IMR-90 (cell line): ENCODE results near the gene L1CAM. TPM values are rescaled to one million over a fixed set of nuclear protein-coding genes. Genes with fewer than 3 reads are reported as not detected.

ENCODE experiments used
- ATAC-seq: fragments of 200-7000 bp; cut with Tn5 transposase; 2 replicates; pipeline ENCODE4 v1.9.1; 2020; ENCODE audit warnings: low read depth, mild to moderate bottlenecking, moderate library complexity
- BruUV-seq: library from RNA; stranded (reverse); fragments of 400-500 nt; replicated peaks from 2 replicates; lab custom pipeline; 2021; lab: Mats Ljungman, UMichigan
- CTCF ChIA-PET: fragments of 300-600 bp; formaldehyde crosslinking; extraction: SDS; loops from one replicate; lab custom pipeline; 2021; ENCODE audit warnings: antibody characterized with exemption; lab: Yijun Ruan, JAX
- POLR2A ChIA-PET: fragments of 300-600 bp; sonication (Branson Sonifier 250); formaldehyde crosslinking; loops from one replicate; lab custom pipeline; 2022; ENCODE audit warnings: antibody characterized with exemption; ENCODE audit not compliant: unreplicated experiment; lab: Charles Lee
- DNase-seq: peaks from one replicate; pipeline ENCODE4 v3.0.0; 2013
- H2AFZ ChIP-seq: replicated peaks from 2 replicates; pipeline ENCODE3; 2013; ENCODE audit warnings: low read length, mild to moderate bottlenecking; ENCODE audit not compliant: poor library complexity
- H2AK5ac ChIP-seq: 2 replicates; pipeline ENCODE4 v1.6.1; 2013; ENCODE audit warnings: low read depth, low read length, inconsistent platforms
- H2AK9ac ChIP-seq: replicated peaks from 2 replicates; pipeline ENCODE3; 2013; ENCODE audit warnings: mild to moderate bottlenecking, low read depth, low read length, moderate library complexity; ENCODE audit not compliant: poor library complexity
- H2BK120ac ChIP-seq: 2 replicates; pipeline ENCODE4 v1.6.1; 2013; ENCODE audit warnings: low read depth, low read length, inconsistent platforms
- H2BK15ac ChIP-seq: 3 replicates; pipeline ENCODE4 v1.6.1; 2013; ENCODE audit warnings: low read depth, low read length, inconsistent platforms
- H2BK20ac ChIP-seq: 2 replicates; pipeline ENCODE4 v1.6.1; 2013; ENCODE audit warnings: low read depth, mild to moderate bottlenecking, inconsistent platforms, low read length, moderate library complexity
- H2BK5ac ChIP-seq: 2 replicates; pipeline ENCODE4 v1.6.1; 2013; ENCODE audit warnings: mild to moderate bottlenecking, low read depth, low read length, inconsistent platforms; ENCODE audit not compliant: poor library complexity, severe bottlenecking
- H3K14ac ChIP-seq: replicated peaks from 2 replicates; pipeline ENCODE4 v1.6.1; 2013; ENCODE audit warnings: low read depth, low read length, inconsistent platforms
- H3K18ac ChIP-seq: 2 replicates; pipeline ENCODE4 v1.6.1; 2013; ENCODE audit warnings: low read depth, low read length, control low read depth
- H3K23ac ChIP-seq: 2 replicates; pipeline ENCODE4 v1.6.1; 2013; ENCODE audit warnings: low read depth, low read length, inconsistent platforms
- H3K27ac ChIP-seq: 2 replicates; pipeline ENCODE4 v1.5.1; 2013; ENCODE audit warnings: mild to moderate bottlenecking, control low read depth, low read length; ENCODE audit not compliant: insufficient read depth
- H3K27me3 ChIP-seq: 2 replicates; pipeline ENCODE4 v1.6.1; 2013; ENCODE audit warnings: low read length; ENCODE audit not compliant: control insufficient read depth, insufficient read depth
- H3K36me3 ChIP-seq: 2 replicates; pipeline ENCODE4 v1.6.1; 2013; ENCODE audit warnings: low read length, mixed read lengths; ENCODE audit not compliant: control insufficient read depth, insufficient read depth
- H3K4ac ChIP-seq: 2 replicates; pipeline ENCODE4 v1.6.1; 2013; ENCODE audit warnings: low read depth, low read length, inconsistent platforms
- H3K4me1 ChIP-seq: 2 replicates; pipeline ENCODE4 v1.6.1; 2013; ENCODE audit warnings: low read length, mixed read lengths; ENCODE audit not compliant: control insufficient read depth, insufficient read depth
- H3K4me2 ChIP-seq: 2 replicates; pipeline ENCODE4 v1.6.1; 2013; ENCODE audit warnings: low read depth, mild to moderate bottlenecking, control low read depth, low read length, moderate library complexity
- H3K4me3 ChIP-seq: 2 replicates; pipeline ENCODE4 v1.5.1; 2013; ENCODE audit warnings: low read depth, mild to moderate bottlenecking, control low read depth, low read length, moderate library complexity; ENCODE audit not compliant: insufficient read depth
- H3K56ac ChIP-seq: 2 replicates; pipeline ENCODE4 v1.6.1; 2013; ENCODE audit warnings: low read length, inconsistent platforms; ENCODE audit not compliant: insufficient read depth; ENCODE audit errors: extremely low read depth
- H3K79me1 ChIP-seq, 2 experiments: 2 replicates each; pipeline ENCODE4 v1.6.1; 2013; ENCODE audit warnings: low read length in 2 of 2, inconsistent platforms in 1 of 2, low read depth in 1 of 2
- H3K9ac ChIP-seq: 2 replicates; pipeline ENCODE4 v1.6.1; 2013; ENCODE audit warnings: low read depth, low read length, control low read depth
- H3K9me1 ChIP-seq: 2 replicates; pipeline ENCODE4 v1.6.1; 2013; ENCODE audit warnings: low read length, inconsistent platforms; ENCODE audit not compliant: insufficient read depth
- H3K9me3 ChIP-seq: 2 replicates; pipeline ENCODE4 v1.6.1; 2013; ENCODE audit warnings: low read length; ENCODE audit not compliant: control insufficient read depth, insufficient read depth
- H4K20me1 ChIP-seq: 2 replicates; pipeline ENCODE4 v1.6.1; 2013; ENCODE audit warnings: low read length, inconsistent platforms; ENCODE audit not compliant: insufficient read depth
- H4K5ac ChIP-seq: 2 replicates; pipeline ENCODE4 v1.6.1; 2013; ENCODE audit warnings: mild to moderate bottlenecking, low read depth, low read length, control low read depth
- H4K8ac ChIP-seq, 2 experiments: 2 replicates each; pipeline ENCODE4 v1.6.1; 2013; ENCODE audit warnings: low read depth in 2 of 2, low read length in 2 of 2, control low read depth in 1 of 2, inconsistent platforms in 1 of 2
- H4K91ac ChIP-seq: 2 replicates; pipeline ENCODE4 v1.6.1; 2013; ENCODE audit warnings: low read depth, low read length, inconsistent platforms; ENCODE audit not compliant: insufficient read depth
- BHLHE40 ChIP-seq: fragments of 150-350 bp; IDR thresholded peaks from 2 replicates; pipeline ENCODE4 v1.6.1; 2016; ENCODE audit warnings: mild to moderate bottlenecking, low read depth, low read length
- FOS ChIP-seq: fragments of 150-350 bp; IDR thresholded peaks from 2 replicates; pipeline ENCODE4 v1.6.1; 2016; ENCODE audit warnings: low read depth, low read length
- MAFK ChIP-seq: IDR thresholded peaks from 2 replicates; pipeline ENCODE4 v1.6.1; 2012; ENCODE audit warnings: low read depth, low read length, improper control_type of control experiment
- POLR2A ChIP-seq: IDR thresholded peaks from 2 replicates; pipeline ENCODE4 v1.6.1; 2012; ENCODE audit warnings: mild to moderate bottlenecking, low read depth, low read length
- SMC3 ChIP-seq: fragments of 150-350 bp; IDR thresholded peaks from 2 replicates; pipeline ENCODE4 v1.6.1; 2016; ENCODE audit warnings: low read depth, mild to moderate bottlenecking, antibody characterized with exemption, low read length, moderate library complexity
- USF2 ChIP-seq: fragments of 150-350 bp; IDR thresholded peaks from 2 replicates; pipeline ENCODE4 v1.6.1; 2017; ENCODE audit warnings: mild to moderate bottlenecking, antibody characterized with exemption, low read length, low read depth
- WGBS, 2 experiments: methylation state at CpG; one replicate each; pipeline versions ENCODE4 v1.1.5 to v1.1.7; 2013; ENCODE audit warnings: missing lambda C conversion rate in 2 of 2; ENCODE audit not compliant: insufficient read length in 1 of 2; ENCODE audit errors: extremely low coverage in 2 of 2; 5-methylcytosine and 5-hydroxymethylcytosine counted together
- dilution Hi-C: fragments of 300-500 bp; cut with HindIII; formaldehyde crosslinking; loops from one replicate; pipeline ENCODE4 v1.14.3; 2018; ENCODE audit warnings: low sequenced_read_pairs; ENCODE audit not compliant: unreplicated experiment
- in situ Hi-C: fragments of 300-500 bp; cut with MboI; formaldehyde crosslinking; loops from 3 replicates; pipeline ENCODE4 v1.14.3; 2019; ENCODE audit warnings: low sequenced_read_pairs, inconsistent platforms, mixed read lengths
- intact Hi-C: fragments of 100-400 bp; cut with micrococcal nuclease; formaldehyde crosslinking; loops from 2 replicates; pipeline ENCODE4 v1.10.0; 2022
- polyA plus RNA-seq, 3 experiments: library from polyadenylated mRNA; depleted of rRNA; stranded (reverse); fragments of >200 nt; gene quantifications; 2 replicates each; pipeline ENCODE4 v1.2.3, GENCODE V29; 2012; ENCODE audit warnings: low replicate concordance in 1 of 3
- total RNA-seq: library from RNA; depleted of rRNA; stranded (reverse); fragments of >200 nt; gene quantifications from 2 replicates; pipeline ENCODE4 v1.2.3, GENCODE V29; 2012

The L1CAM gene
- total and polyA plus RNA-seq, 2 of the 4 experiments (the other 2 are of a cell fraction): 0.36 to 1.9 TPM

GRCh38 chrX:153931748-153932147 lies 45.8 kb upstream of the L1CAM start:
- Histone ChIP-seq H3K27ac (no peak overlapping the region), H3K27me3 (no peaks in the 10 kb centered on the region), H2BK5ac (no peak overlapping the region), H3K4ac (no peak overlapping the region), H3K9me3 (no peaks in the 10 kb centered on the region), H2BK15ac (no peak overlapping the region), H3K9ac (no peak overlapping the region), H3K4me3 (no peak overlapping the region), H2AFZ (no peak overlapping the region), H4K5ac (no peak overlapping the region), H3K14ac (no peak overlapping the region), H2AK9ac (no peak overlapping the region), H4K91ac (no peak overlapping the region), H3K79me1 (peaks cover 4 to 16% of the 10 kb centered on the region in 2 experiments; a peak in 2 of 4 replicates), H2BK20ac (no peak overlapping the region), H3K9me1 (no peaks in the 10 kb centered on the region; the same call in 1 of the 2 replicates), H4K20me1 (peaks cover 20% of the 10 kb centered on the region), H3K23ac (no peak overlapping the region), H3K18ac (no peak overlapping the region), H2AK5ac (no peak overlapping the region), H2BK120ac (no peak overlapping the region), H3K4me1 (peaks cover 4% of the 10 kb centered on the region), H3K36me3 (peaks cover 23% of the 10 kb centered on the region), H4K8ac (no peak overlapping the region), H3K56ac (no peak overlapping the region), H3K4me2 (no peak overlapping the region)
- in situ Hi-C loops (no loop called here), dilution Hi-C loops (no loop called here), intact Hi-C loops (no loop called here)
- CTCF ChIA-PET: no interaction called here
- TF ChIP-seq POLR2A: no peak
- TF ChIP-seq USF2: no peak
- no peak for TF ChIP-seq BHLHE40
- TF ChIP-seq MAFK: no peak
- no peak for TF ChIP-seq SMC3
- TF ChIP-seq FOS: no peak
- BruUV-seq: no TSS peak
- ATAC-seq (no peak), DNase-seq (no peak)
- POLR2A ChIA-PET: no interaction called here
- no CpG with 5 or more reads among the region's 13 CpGs for WGBS, 2 experiments
